H1 (cell line): ENCODE results near the gene NR1D2. TPM values are rescaled to one million over a fixed set of nuclear protein-coding genes. Genes with fewer than 3 reads are reported as not detected.

Experiments used
- CTCF ChIA-PET: fragments of 300-600 bp; sonication (Branson Sonifier 250); formaldehyde crosslinking; loops from one replicate; lab custom pipeline; 2021; ENCODE audit not compliant: partially characterized antibody; lab: Charles Lee
- POLR2A ChIA-PET: fragments of 300-600 bp; sonication (Branson Sonifier 250); formaldehyde crosslinking; loops from one replicate; lab custom pipeline; 2021; ENCODE audit warnings: inconsistent platforms; ENCODE audit not compliant: partially characterized antibody; lab: Charles Lee
- DNase-seq, 2 experiments: peaks; one replicate each; pipeline versions ENCODE4 v3.0.0 to v3.0.0-alpha.2; 2010 to 2022; ENCODE audit warnings: low spot score in 2 of 2, low read depth in 1 of 2, mixed read lengths in 1 of 2
- FAIRE-seq: peaks from 2 replicates; lab custom pipeline; 2011; peaks lifted over from hg19 to GRCh38; lab: Jason Lieb, UNC
- H2AFZ ChIP-seq: 2 replicates; pipeline ENCODE4 v1.8.1; 2012; ENCODE audit warnings: low read length, inconsistent platforms
- H2AK5ac ChIP-seq: 2 replicates; pipeline ENCODE4 v1.6.1; 2013; ENCODE audit warnings: low read depth, low read length
- H2BK120ac ChIP-seq: replicated peaks from 2 replicates; pipeline ENCODE3; 2013; ENCODE audit warnings: low read depth, low read length, inconsistent platforms
- H2BK12ac ChIP-seq: 2 replicates; pipeline ENCODE4 v1.6.1; 2013; ENCODE audit warnings: low read depth, low read length
- H2BK15ac ChIP-seq: 2 replicates; pipeline ENCODE4 v1.6.1; 2013; ENCODE audit warnings: low read length
- H2BK20ac ChIP-seq: 2 replicates; pipeline ENCODE4 v1.6.1; 2013; ENCODE audit warnings: low read length
- H2BK5ac ChIP-seq: 2 replicates; pipeline ENCODE4 v1.6.1; 2013; ENCODE audit warnings: low read depth, low read length
- H3K14ac ChIP-seq: 2 replicates; pipeline ENCODE4 v1.6.1; 2013; ENCODE audit warnings: inconsistent platforms; ENCODE audit not compliant: insufficient read length
- H3K18ac ChIP-seq: 2 replicates; pipeline ENCODE4 v1.6.1; 2013; ENCODE audit warnings: low read length; ENCODE audit errors: extremely low read depth
- H3K23ac ChIP-seq: 2 replicates; pipeline ENCODE4 v1.6.1; 2013; ENCODE audit warnings: inconsistent platforms; ENCODE audit not compliant: insufficient read length
- H3K23me2 ChIP-seq: 2 replicates; pipeline ENCODE4 v1.6.1; 2013; ENCODE audit warnings: low read depth, low read length
- H3K27ac ChIP-seq: 2 replicates; pipeline ENCODE4 v1.6.1; 2011; ENCODE audit warnings: low read depth, low read length, inconsistent platforms
- H3K27me3 ChIP-seq, 4 experiments: replicated peaks in 1 of 4; 1 replicate in 1 of 4; 2 replicates in 3 of 4; pipeline versions ENCODE4 v1.6.1 to v1.8.1; 2011 to 2013; ENCODE audit warnings: low read length in 3 of 4, mild to moderate bottlenecking in 3 of 4, inconsistent platforms in 2 of 4, mixed read lengths in 2 of 4, moderate library complexity in 1 of 4; ENCODE audit not compliant: control insufficient read depth in 3 of 4, insufficient read depth in 3 of 4; ENCODE audit errors: extremely low read depth in 1 of 4
- H3K36me3 ChIP-seq, 4 experiments: 2 replicates each; pipeline versions ENCODE4 v1.6.1 to v1.8.1; 2011 to 2013; ENCODE audit warnings: mild to moderate bottlenecking in 4 of 4, low read length in 3 of 4, moderate library complexity in 2 of 4, control low read depth in 1 of 4, inconsistent platforms in 1 of 4; ENCODE audit not compliant: insufficient read depth in 4 of 4, control insufficient read depth in 2 of 4
- H3K4ac ChIP-seq: replicated peaks from 2 replicates; pipeline ENCODE3; 2013; ENCODE audit warnings: low read length, low read depth, mixed read lengths, inconsistent platforms; ENCODE audit not compliant: insufficient read length
- H3K4me1 ChIP-seq, 4 experiments: replicated peaks in 1 of 4; 1 replicate in 1 of 4; 2 replicates in 3 of 4; pipeline versions ENCODE4 v1.6.1 to v1.8.1; 2011 to 2013; ENCODE audit warnings: low read length in 3 of 4, inconsistent platforms in 2 of 4, mixed read lengths in 1 of 4; ENCODE audit not compliant: insufficient read depth in 4 of 4, control insufficient read depth in 3 of 4
- H3K4me2 ChIP-seq, 2 experiments: 2 replicates each; pipeline versions ENCODE4 v1.6.1 to v1.8.1; 2011 to 2013; ENCODE audit warnings: low read depth in 2 of 2, low read length in 2 of 2, control low read depth in 1 of 2, inconsistent platforms in 1 of 2, mild to moderate bottlenecking in 1 of 2; ENCODE audit not compliant: insufficient read depth in 1 of 2
- H3K4me3 ChIP-seq, 4 experiments: fragments of 200-600, 300-600 bp in 1 of 4; sonication (generic), shearing (Covaris generic), sonication (Bioruptor Twin) in 1 of 4; 2 replicates each; pipeline versions ENCODE4 v1.5.1 to v1.8.1; 2011 to 2016; ENCODE audit warnings: low read length in 4 of 4, low read depth in 3 of 4, control low read depth in 2 of 4, inconsistent platforms in 2 of 4, mild to moderate bottlenecking in 2 of 4, mixed read lengths in 1 of 4, moderate library complexity in 1 of 4; ENCODE audit not compliant: insufficient read depth in 2 of 4; ENCODE audit errors: extremely low read depth in 1 of 4
- H3K56ac ChIP-seq: replicated peaks from 2 replicates; pipeline ENCODE3; 2013; ENCODE audit warnings: low read depth, mild to moderate bottlenecking, mixed read lengths, low read length, inconsistent platforms; ENCODE audit not compliant: insufficient read length
- H3K79me1 ChIP-seq: 2 replicates; pipeline ENCODE4 v1.6.1; 2013; ENCODE audit warnings: low read depth, low read length, control low read depth
- H3K79me2 ChIP-seq, 2 experiments: 2 replicates each; pipeline versions ENCODE4 v1.6.1 to v1.8.1; 2012 to 2013; ENCODE audit warnings: low read length in 2 of 2, mild to moderate bottlenecking in 2 of 2, inconsistent platforms in 1 of 2; ENCODE audit not compliant: insufficient read depth in 2 of 2, control insufficient read depth in 1 of 2
- H3K9ac ChIP-seq, 4 experiments: replicated peaks in 1 of 4; 1 replicate in 1 of 4; 2 replicates in 3 of 4; pipeline versions ENCODE4 v1.6.1 to v1.8.1; 2011 to 2013; ENCODE audit warnings: low read depth in 3 of 4, low read length in 3 of 4, control low read depth in 2 of 4, mild to moderate bottlenecking in 2 of 4, moderate library complexity in 2 of 4, inconsistent platforms in 1 of 4; ENCODE audit errors: extremely low read depth in 1 of 4
- H3K9me3 ChIP-seq, 2 experiments: 2 replicates each; pipeline versions ENCODE4 v1.6.1 to v1.8.1; 2012 to 2013; ENCODE audit warnings: mild to moderate bottlenecking in 2 of 2, moderate library complexity in 2 of 2, control low read depth in 1 of 2, inconsistent platforms in 1 of 2, low read depth in 1 of 2, low read length in 1 of 2, mixed read lengths in 1 of 2; ENCODE audit not compliant: insufficient read depth in 2 of 2
- H4K20me1 ChIP-seq, 2 experiments: replicated peaks in 1 of 2; 2 replicates each; pipeline versions ENCODE3 to v1.8.1; 2011 to 2013; ENCODE audit warnings: inconsistent platforms in 2 of 2, low read length in 2 of 2, mild to moderate bottlenecking in 1 of 2; ENCODE audit not compliant: insufficient read depth in 2 of 2, control insufficient read depth in 1 of 2
- H4K5ac ChIP-seq: 2 replicates; pipeline ENCODE4 v1.6.1; 2013; ENCODE audit warnings: low read length, low read depth, mixed read lengths, inconsistent platforms; ENCODE audit not compliant: insufficient read length
- H4K8ac ChIP-seq: 2 replicates; pipeline ENCODE4 v1.8.0; 2013; ENCODE audit warnings: mild to moderate bottlenecking, moderate library complexity, low read length, inconsistent platforms; ENCODE audit not compliant: insufficient read depth; ENCODE audit errors: extremely low read depth
- H4K91ac ChIP-seq: replicated peaks from 2 replicates; pipeline ENCODE3; 2013; ENCODE audit warnings: low read length, mixed read lengths, inconsistent platforms; ENCODE audit not compliant: insufficient read length
- RAD21 ChIP-seq, 2 experiments: IDR thresholded peaks in 1 of 2; conservative IDR thresholded peaks in 1 of 2; 2 replicates each; pipeline ENCODE4 v1.6.1; 2011; ENCODE audit warnings: low read depth in 2 of 2, low read length in 2 of 2, improper control_type of control experiment in 1 of 2, inconsistent platforms in 1 of 2, mild to moderate bottlenecking in 1 of 2, moderate library complexity in 1 of 2
- RBBP5 ChIP-seq: IDR thresholded peaks from 2 replicates; pipeline ENCODE4 v1.7.1; 2012; ENCODE audit warnings: low read depth, mild to moderate bottlenecking, inconsistent platforms, low read length, moderate library complexity, borderline replicate concordance
- WGBS, 2 experiments: shearing (Covaris generic) in 1 of 2; methylation state at CpG; one replicate each; pipeline versions ENCODE4 v1.1.6 to v1.1.7; 2013 to 2015; ENCODE audit warnings: low lambda C conversion rate in 2 of 2, mixed read lengths in 2 of 2, inconsistent platforms in 1 of 2, low coverage in 1 of 2, missing lambda C conversion rate in 1 of 2; ENCODE audit not compliant: insufficient replicate concordance in 2 of 2, insufficient coverage in 1 of 2, insufficient read length in 1 of 2; ENCODE audit errors: extremely low coverage in 1 of 2, missing lambda C conversion rate in 1 of 2; 5-methylcytosine and 5-hydroxymethylcytosine counted together
- polyA plus RNA-seq, 7 experiments: library from polyadenylated mRNA; depleted of rRNA in 3 of 7; stranded (reverse) in 5 of 7; unstranded in 2 of 7; fragments of >200 nt in 5 of 7; fragments of 200-250 nt in 2 of 7; gene quantifications; 1 replicate in 5 of 7; 2 replicates in 1 of 7; 4 replicates in 1 of 7; pipeline versions ENCODE4 v1.2.1 to v1.2.3, GENCODE V29; 2011 to 2013; ENCODE audit warnings: missing spikeins in 2 of 7, mixed read lengths in 2 of 7
- total RNA-seq: library from RNA; stranded (reverse); fragmentation: NEBNext Ultra II Directional; extraction: Animal tissue kit (Norgen Biotek cat#: 25700); gene quantifications from 2 replicates; pipeline ENCODE4 v1.2.1, GENCODE V29; 2021

The NR1D2 gene
- total and polyA plus RNA-seq, 2 of the 8 experiments (the other 6 are each of a cell fraction or from before 2014, with no cell fraction given): 5.9 to 21.7 TPM

DNA sequence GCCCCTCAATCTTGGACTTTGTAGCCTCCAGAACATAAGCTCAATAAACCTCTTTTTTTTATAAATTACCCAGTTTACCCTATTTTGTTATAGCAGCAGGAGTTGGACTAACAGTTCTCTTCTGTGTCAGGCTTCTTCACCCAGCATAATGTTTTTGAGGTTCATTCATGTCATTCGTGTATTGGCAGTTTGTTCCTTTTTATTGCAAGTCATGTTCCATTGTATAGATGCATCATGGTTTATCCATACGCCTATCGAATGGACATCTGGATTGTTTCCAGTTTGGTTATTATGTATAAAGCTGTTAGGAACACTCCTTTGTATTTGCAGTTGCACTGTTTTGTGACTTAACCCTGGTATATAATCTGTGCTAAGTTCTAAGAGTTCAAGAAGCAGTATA lies 39.8 kb downstream of the NR1D2 start:
- no peak for FAIRE-seq
- no peak overlapping the region for H4K8ac ChIP-seq
- H2BK20ac ChIP-seq: no peak overlapping the region
- H4K5ac ChIP-seq: no peak overlapping the region
- no peak overlapping the region for H3K56ac ChIP-seq
- no peak overlapping the region for H3K4ac ChIP-seq
- H2BK5ac ChIP-seq: no peak overlapping the region
- no peaks in the 10 kb centered on the region for H3K79me2 ChIP-seq
- no peak overlapping the region for H3K18ac ChIP-seq
- no peak overlapping the region for H3K4me3 ChIP-seq
- ChIA-PET POLR2A (interaction anchor here (1.2 kb wide), 1 partner anchor 1443 kb away, joined by 3 read pairs; the partner anchor contains the start of gene RARB), CTCF (interaction anchor here (1.0 kb wide), 1 partner anchor 11 kb away, joined by 3 read pairs; no protein-coding TSS in a partner anchor)
- no peaks in the 10 kb centered on the region for H3K27me3 ChIP-seq
- no peak overlapping the region for H3K23ac ChIP-seq
- no peak overlapping the region for H3K27ac ChIP-seq
- no peak for DNase-seq
- TF ChIP-seq RAD21 (IDR thresholded peaks at IDR 0.05 in 1 of 2, conservative IDR thresholded peaks at IDR 0.05 in 1 of 2; ENCODE audit: low read depth in 2 of 2, low read length in 2 of 2): no peak
- TF ChIP-seq RBBP5: no peak
- no peaks in the 10 kb centered on the region; a peak in 1 of 8 replicates for H3K36me3 ChIP-seq
- no peak overlapping the region for H2BK120ac ChIP-seq
- no peak overlapping the region for H2AK5ac ChIP-seq
- no peak overlapping the region for H3K9ac ChIP-seq
- no peak overlapping the region for H4K91ac ChIP-seq
- no peaks in the 10 kb centered on the region for H3K4me1 ChIP-seq
- no peak overlapping the region for H3K4me2 ChIP-seq
- H3K14ac ChIP-seq: no peak overlapping the region
- WGBS, 2 experiments: 91% methylated on average over 3 of the region's 3 CpGs; no CpG with 5 or more reads in 1 of the 2 experiments
- no peak overlapping the region for H2AFZ ChIP-seq
- H2BK15ac ChIP-seq: no peak overlapping the region
- H3K23me2 ChIP-seq: no peaks in the 10 kb centered on the region
- peaks cover 0 to 2% of the 10 kb centered on the region in 2 experiments for H4K20me1 ChIP-seq
- no peaks in the 10 kb centered on the region for H3K79me1 ChIP-seq
- H2BK12ac ChIP-seq: no peak overlapping the region
- no peaks in the 10 kb centered on the region for H3K9me3 ChIP-seq
